ENCODE results near the gene CHST14.

CHST14 gene

DNA sequence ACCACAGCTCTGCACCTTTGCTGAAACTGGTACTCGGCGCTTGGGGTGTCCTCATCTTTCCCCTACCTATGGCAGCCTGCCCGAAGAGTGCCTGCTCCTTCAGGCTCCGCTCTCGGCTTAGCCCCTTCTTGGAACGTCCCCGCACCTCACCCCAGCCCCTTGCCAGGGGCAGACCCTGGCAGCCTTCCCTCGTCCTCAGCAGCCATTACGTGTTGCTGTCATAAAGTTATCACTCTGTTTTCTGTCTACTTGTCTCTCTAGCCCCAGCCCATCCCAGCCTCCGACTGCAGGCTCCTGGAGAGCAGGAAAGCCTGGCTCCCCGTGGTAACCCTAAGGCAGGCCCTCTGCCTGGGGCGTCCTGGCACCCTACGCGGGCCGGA lies 35.1 kb upstream of the CHST14 start:
- Histone ChIP-seq H3K79me2 (ENCODE audit: insufficient read depth, low read length) (no peaks in the 10 kb centered on the region), H3K36me3 (ENCODE audit: insufficient read depth, low read length) (no peaks in the 10 kb centered on the region), H3K27ac (ENCODE audit: low read depth, low read length, poor library complexity, severe bottlenecking) (no peak overlapping the region), H3K4me3 (ENCODE audit: low read depth, low read length, poor library complexity, severe bottlenecking) (no peak overlapping the region), H3K4me1 (ENCODE audit: insufficient read depth, low read length, severe bottlenecking) (peaks cover 11% of the 10 kb centered on the region), H4K20me1 (ENCODE audit: insufficient read depth, low read length) (no peaks in the 10 kb centered on the region), H3K9ac (ENCODE audit: low read length) (no peak overlapping the region), H2AFZ (ENCODE audit: low read length) (no peak overlapping the region), H3K27me3 (ENCODE audit: insufficient read depth, low read length) (peaks cover 12% of the 10 kb centered on the region; the same call in 1 of the 2 replicates), H3K9me2 (ENCODE audit: low read depth, low read length) (no peaks in the 10 kb centered on the region), H3F3A (ENCODE audit: insufficient read depth, low read length) (no peaks in the 10 kb centered on the region), H3K4me2 (ENCODE audit: low read length) (no peak overlapping the region), H3K9me3 (ENCODE audit: low read length) (no peaks in the 10 kb centered on the region)
- TF ChIP-seq CTCF (IDR thresholded peaks at IDR 0.05; ENCODE audit: low read length) (no peak), EZH2 (IDR thresholded peaks at IDR 0.05; ENCODE audit: borderline replicate concordance, low read length) (no peak)

GRCh38 chr15:40436116-40436891 lies 34.5 kb upstream of the CHST14 start:
- no peak overlapping the region for H3K27ac ChIP-seq (ENCODE audit: low read depth, low read length, poor library complexity, severe bottlenecking)
- H3K9me2 ChIP-seq (ENCODE audit: low read depth, low read length) = no peaks in the 10 kb centered on the region
- no peaks in the 10 kb centered on the region for H3K79me2 ChIP-seq (ENCODE audit: insufficient read depth, low read length)
- no peak for TF ChIP-seq EZH2 (IDR thresholded peaks at IDR 0.05; ENCODE audit: borderline replicate concordance, low read length)
- no peak for TF ChIP-seq CTCF (IDR thresholded peaks at IDR 0.05; ENCODE audit: low read length)
- no peak overlapping the region for H3K9ac ChIP-seq (ENCODE audit: low read length)
- H3K36me3 ChIP-seq (ENCODE audit: insufficient read depth, low read length) = no peaks in the 10 kb centered on the region
- no peak overlapping the region for H3K4me3 ChIP-seq (ENCODE audit: low read depth, low read length, poor library complexity, severe bottlenecking)
- peaks cover 12% of the 10 kb centered on the region; the same call in 1 of the 2 replicates for H3K27me3 ChIP-seq (ENCODE audit: insufficient read depth, low read length)
- peaks cover 11% of the 10 kb centered on the region for H3K4me1 ChIP-seq (ENCODE audit: insufficient read depth, low read length, severe bottlenecking)
- H4K20me1 ChIP-seq (ENCODE audit: insufficient read depth, low read length) = no peaks in the 10 kb centered on the region
- H2AFZ ChIP-seq (ENCODE audit: low read length) = no peak overlapping the region
- no peak overlapping the region for H3K4me2 ChIP-seq (ENCODE audit: low read length)
- no peaks in the 10 kb centered on the region for H3K9me3 ChIP-seq (ENCODE audit: low read length)
- H3F3A ChIP-seq (ENCODE audit: insufficient read depth, low read length) = no peaks in the 10 kb centered on the region

DNA sequence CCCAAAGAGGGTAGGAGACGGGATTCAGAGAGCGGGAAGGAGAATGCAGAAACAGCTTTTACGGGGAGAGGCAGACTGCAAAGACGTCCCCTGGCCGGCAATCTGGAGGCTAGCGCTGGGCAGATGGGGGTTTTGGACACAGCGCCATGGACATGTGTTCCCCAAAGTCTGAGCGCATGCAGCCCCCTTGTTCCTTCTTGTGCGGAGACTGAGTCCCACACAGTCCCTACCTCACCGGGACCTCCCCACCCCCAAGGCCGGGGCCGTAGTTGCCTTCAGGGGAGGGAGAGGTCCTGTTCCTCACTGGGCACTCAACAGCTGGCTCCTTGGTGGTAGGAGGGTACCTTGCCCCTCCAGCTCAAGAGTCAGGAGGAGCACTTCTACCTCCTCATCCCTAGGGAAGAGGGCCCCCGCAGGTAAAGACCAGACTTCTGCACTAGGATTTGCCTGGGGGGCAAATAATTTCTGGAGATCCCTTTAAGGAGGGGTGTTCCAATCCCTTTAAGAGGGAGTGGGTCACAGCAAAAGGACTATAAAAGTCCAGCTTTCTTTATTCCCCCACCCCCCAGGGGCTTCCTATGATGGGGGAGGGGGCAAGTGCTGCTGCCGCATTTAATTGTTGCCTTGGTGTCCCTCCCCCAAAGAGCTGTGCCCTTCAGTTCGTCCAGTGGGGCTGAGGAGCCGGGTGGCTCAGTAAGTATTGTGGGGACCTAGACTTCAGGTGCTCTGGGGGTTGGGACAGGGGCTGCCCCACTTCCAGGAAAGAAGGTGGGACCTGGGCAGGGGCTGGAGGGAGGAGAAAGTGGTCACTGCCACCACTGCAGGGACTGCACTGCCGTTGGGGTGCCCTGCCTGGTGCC lies 33.7 kb upstream of the CHST14 start:
- Histone ChIP-seq H2AFZ (ENCODE audit: low read length) (no peak overlapping the region), H4K20me1 (ENCODE audit: insufficient read depth, low read length) (no peaks in the 10 kb centered on the region), H3K79me2 (ENCODE audit: insufficient read depth, low read length) (no peaks in the 10 kb centered on the region), H3K9me3 (ENCODE audit: low read length) (no peaks in the 10 kb centered on the region), H3K4me1 (ENCODE audit: insufficient read depth, low read length, severe bottlenecking) (peaks cover 15% of the 10 kb centered on the region), H3K4me3 (ENCODE audit: low read depth, low read length, poor library complexity, severe bottlenecking) (no peak overlapping the region), H3K9me2 (ENCODE audit: low read depth, low read length) (no peaks in the 10 kb centered on the region), H3K27me3 (ENCODE audit: insufficient read depth, low read length) (peaks cover 12% of the 10 kb centered on the region; the same call in 1 of the 2 replicates), H3F3A (ENCODE audit: insufficient read depth, low read length) (no peaks in the 10 kb centered on the region), H3K9ac (ENCODE audit: low read length) (no peak overlapping the region), H3K36me3 (ENCODE audit: insufficient read depth, low read length) (no peaks in the 10 kb centered on the region), H3K27ac (ENCODE audit: low read depth, low read length, poor library complexity, severe bottlenecking) (no peak overlapping the region), H3K4me2 (ENCODE audit: low read length) (no peak overlapping the region)
- no peak for TF ChIP-seq CTCF (IDR thresholded peaks at IDR 0.05; ENCODE audit: low read length)
- TF ChIP-seq EZH2 (IDR thresholded peaks at IDR 0.05; ENCODE audit: borderline replicate concordance, low read length) = no peak
